A673 (cell line): ENCODE data around the gene MRE11. TPM values are rescaled to one million over a fixed set of nuclear protein-coding genes. Genes with fewer than 3 reads are reported as not detected.

Experiments used
- BruUV-seq: library from RNA; stranded (reverse); fragments of 400-500 nt; replicated peaks from 2 replicates; lab custom pipeline; 2021; lab: Mats Ljungman, UMichigan
- CTCF ChIA-PET: fragments of 300-600 bp; sonication (Branson Sonifier 250); formaldehyde crosslinking; loops from one replicate; lab custom pipeline; 2022; ENCODE audit warnings: antibody characterized with exemption; lab: Charles Lee
- POLR2A ChIA-PET: fragments of 300-600 bp; sonication (Branson Sonifier 250); formaldehyde crosslinking; loops from one replicate; lab custom pipeline; 2022; ENCODE audit warnings: antibody characterized with exemption; ENCODE audit not compliant: low non-redundant PET; lab: Charles Lee
- DNase-seq: peaks from one replicate; pipeline ENCODE4 v3.0.0-alpha.2; 2015; ENCODE audit warnings: low spot score
- H3K27ac ChIP-seq: fragments of 200-600 bp; sonication (generic); 2 replicates; pipeline ENCODE4 v1.5.1; 2016; ENCODE audit warnings: mixed run types, low read depth, mild to moderate bottlenecking, mixed read lengths, antibody characterized with exemption, low read length; ENCODE audit not compliant: poor library complexity, severe bottlenecking
- H3K27me3 ChIP-seq: fragments of 200-600 bp; sonication (generic); replicated peaks from 2 replicates; pipeline ENCODE4 v1.6.1; 2017; ENCODE audit warnings: mixed run types, low read depth, mild to moderate bottlenecking, mixed read lengths, antibody characterized with exemption, low read length; ENCODE audit not compliant: insufficient read depth, poor library complexity
- H3K36me3 ChIP-seq: fragments of 200-600 bp; sonication (generic); 2 replicates; pipeline ENCODE4 v1.6.1; 2016; ENCODE audit warnings: mixed run types, mild to moderate bottlenecking, mixed read lengths, antibody characterized with exemption, low read length; ENCODE audit not compliant: insufficient read depth, poor library complexity, severe bottlenecking
- H3K4me1 ChIP-seq: fragments of 200-600 bp; sonication (generic); 2 replicates; pipeline ENCODE4 v1.6.1; 2017; ENCODE audit warnings: mixed run types, mild to moderate bottlenecking, mixed read lengths, antibody characterized with exemption, low read length; ENCODE audit not compliant: insufficient read depth, poor library complexity, severe bottlenecking
- H3K4me3 ChIP-seq: fragments of 200-600 bp; sonication (generic); 2 replicates; pipeline ENCODE4 v1.5.1; 2016; ENCODE audit warnings: low read depth, mixed run types, mild to moderate bottlenecking, mixed read lengths, low read length; ENCODE audit not compliant: poor library complexity, severe bottlenecking
- H3K9me3 ChIP-seq: fragments of 200-600 bp; sonication (generic); 2 replicates; pipeline ENCODE4 v1.6.1; 2016; ENCODE audit warnings: mixed run types, low read depth, mild to moderate bottlenecking, mixed read lengths, antibody characterized with exemption, low read length; ENCODE audit not compliant: poor library complexity, severe bottlenecking
- EZH2 ChIP-seq: fragments of 200-600 bp; sonication (generic); IDR thresholded peaks from 2 replicates; pipeline ENCODE4 v1.6.1; 2017; ENCODE audit warnings: borderline replicate concordance, low read depth, mild to moderate bottlenecking, mixed read lengths, antibody characterized with exemption, low read length; ENCODE audit not compliant: poor library complexity, severe bottlenecking
- intact Hi-C: fragments of 100-400 bp; cut with micrococcal nuclease; formaldehyde crosslinking; loops from one replicate; pipeline ENCODE4 v1.10.0; 2022; ENCODE audit not compliant: unreplicated experiment
- total RNA-seq: library from RNA; stranded (reverse); gene quantifications from 2 replicates; pipeline ENCODE4 v1.2.3, GENCODE V29; 2021
- TF ChIP-seq, protein P1 (sequence below): fragments of 300-800, 200-600 bp; sonication (generic); conservative IDR thresholded peaks from 2 replicates; pipeline ENCODE4 v1.5.1; 2017; ENCODE audit warnings: low read depth, mild to moderate bottlenecking, antibody characterized with exemption, low read length, moderate library complexity, mixed read lengths

MRE11 gene
- total RNA-seq, 1 experiment from 2014 or later = 44.7 TPM

DNA sequence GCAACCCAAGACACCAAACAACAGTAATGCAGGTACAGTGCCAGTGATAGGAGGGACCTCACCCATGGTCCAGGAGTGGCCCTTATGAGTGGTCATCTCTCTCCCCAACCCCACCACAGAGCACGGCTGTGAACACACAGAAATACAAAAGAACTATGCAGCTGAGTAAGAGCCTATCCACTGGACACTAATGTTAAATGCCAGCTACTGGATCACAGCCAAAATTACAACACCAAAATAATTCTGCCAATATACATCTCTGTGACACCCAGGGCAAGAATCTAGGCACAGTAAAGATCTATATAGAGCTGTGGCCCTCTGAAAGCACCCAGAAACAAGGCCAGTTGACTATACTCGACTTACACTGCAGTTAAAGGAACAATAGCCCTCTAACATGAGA lies 69.6 kb downstream of the MRE11 start:
- no peaks in the 10 kb centered on the region for H3K36me3 ChIP-seq
- BruUV-seq = no TSS peak
- H3K27me3 ChIP-seq = no peaks in the 10 kb centered on the region
- H3K27ac ChIP-seq = no peak overlapping the region
- no peaks in the 10 kb centered on the region for H3K9me3 ChIP-seq
- no peak for DNase-seq
- no peaks in the 10 kb centered on the region for H3K4me1 ChIP-seq
- ChIA-PET POLR2A (no interaction called here), CTCF (no interaction called here)
- no peak for TF ChIP-seq EZH2
- TF ChIP-seq, protein P1, sequence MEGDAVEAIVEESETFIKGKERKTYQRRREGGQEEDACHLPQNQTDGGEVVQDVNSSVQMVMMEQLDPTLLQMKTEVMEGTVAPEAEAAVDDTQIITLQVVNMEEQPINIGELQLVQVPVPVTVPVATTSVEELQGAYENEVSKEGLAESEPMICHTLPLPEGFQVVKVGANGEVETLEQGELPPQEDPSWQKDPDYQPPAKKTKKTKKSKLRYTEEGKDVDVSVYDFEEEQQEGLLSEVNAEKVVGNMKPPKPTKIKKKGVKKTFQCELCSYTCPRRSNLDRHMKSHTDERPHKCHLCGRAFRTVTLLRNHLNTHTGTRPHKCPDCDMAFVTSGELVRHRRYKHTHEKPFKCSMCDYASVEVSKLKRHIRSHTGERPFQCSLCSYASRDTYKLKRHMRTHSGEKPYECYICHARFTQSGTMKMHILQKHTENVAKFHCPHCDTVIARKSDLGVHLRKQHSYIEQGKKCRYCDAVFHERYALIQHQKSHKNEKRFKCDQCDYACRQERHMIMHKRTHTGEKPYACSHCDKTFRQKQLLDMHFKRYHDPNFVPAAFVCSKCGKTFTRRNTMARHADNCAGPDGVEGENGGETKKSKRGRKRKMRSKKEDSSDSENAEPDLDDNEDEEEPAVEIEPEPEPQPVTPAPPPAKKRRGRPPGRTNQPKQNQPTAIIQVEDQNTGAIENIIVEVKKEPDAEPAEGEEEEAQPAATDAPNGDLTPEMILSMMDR = no peak
- intact Hi-C loops = no loop called here
- H3K4me3 ChIP-seq = no peak overlapping the region

GRCh38 chr11:94423507-94423906 lies 70.1 kb downstream of the MRE11 start:
- ChIA-PET CTCF (no interaction called here), POLR2A (no interaction called here)
- no peaks in the 10 kb centered on the region for H3K36me3 ChIP-seq
- H3K4me1 ChIP-seq = no peaks in the 10 kb centered on the region
- no TSS peak for BruUV-seq
- H3K4me3 ChIP-seq = no peak overlapping the region
- no peak for DNase-seq
- no peak for TF ChIP-seq EZH2
- TF ChIP-seq, protein P1 = no peak
- H3K9me3 ChIP-seq = no peaks in the 10 kb centered on the region
- intact Hi-C loops = no loop called here
- no peaks in the 10 kb centered on the region for H3K27me3 ChIP-seq
- no peak overlapping the region for H3K27ac ChIP-seq

- POLR2A ChIA-PET = no interaction called here
- intact Hi-C loops = loop anchor here (5.0 kb wide), 1 partner anchor 496 kb away; no protein-coding TSS in a partner anchor
- no peak for DNase-seq
- no TSS peak for BruUV-seq
- Histone ChIP-seq H3K4me3 (no peak overlapping the region), H3K27ac (no peak overlapping the region), H3K36me3 (no peaks in the 10 kb centered on the region), H3K4me1 (no peaks in the 10 kb centered on the region), H3K27me3 (no peaks in the 10 kb centered on the region), H3K9me3 (no peaks in the 10 kb centered on the region)
- TF ChIP-seq, protein P1 = no peak
- no peak for TF ChIP-seq EZH2
- CTCF ChIA-PET = interaction anchor here (1.5 kb wide), 1 partner anchor 497 kb away, joined by 3 read pairs; no protein-coding TSS in a partner anchor
These were observed 75.4 kb downstream of the MRE11 start for GRCh38 chr11:94418123-94418765.
